GM18861 (cell line): Measurements from ENCODE around the gene NDUFA11.
"Not testable (repeated sequence)": the region's sequence is repeated elsewhere in the genome, so short reads cannot be mapped to it uniquely, and the experiment has no call there.

ENCODE experiments used
- ATAC-seq: cut with Tn5 transposase; IDR thresholded peaks from one replicate; pipeline ENCODE4 v1.9.1; 2021; ENCODE audit not compliant: unreplicated experiment

Gene NDUFA11

DNA sequence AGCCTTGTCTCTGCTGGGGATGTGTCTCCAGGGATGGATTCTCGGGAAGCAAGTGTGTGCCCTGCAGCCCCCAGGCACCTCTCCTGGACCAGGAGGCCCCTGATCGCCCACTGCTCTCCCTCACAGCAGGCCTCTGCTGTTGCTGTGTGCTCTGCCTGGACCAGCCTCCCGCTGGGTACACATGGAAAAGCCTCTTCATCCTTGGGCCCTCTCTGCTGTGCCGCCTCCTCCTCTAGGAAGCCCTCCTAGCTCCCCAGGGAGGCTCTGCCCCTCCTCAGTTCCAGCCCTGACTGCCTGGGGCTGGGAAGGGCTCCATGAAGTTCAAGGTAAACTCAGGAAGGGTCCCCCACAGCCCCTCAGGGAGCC is 12.0 kb downstream of the NDUFA11 start:
- ATAC-seq = no peak

- ATAC-seq = no peak
These were observed 13.5 kb downstream of the NDUFA11 start for GRCh38 chr19:5890099-5890498.

- ATAC-seq = no peak
These were observed 14.2 kb downstream of the NDUFA11 start for GRCh38 chr19:5889288-5889971.

DNA sequence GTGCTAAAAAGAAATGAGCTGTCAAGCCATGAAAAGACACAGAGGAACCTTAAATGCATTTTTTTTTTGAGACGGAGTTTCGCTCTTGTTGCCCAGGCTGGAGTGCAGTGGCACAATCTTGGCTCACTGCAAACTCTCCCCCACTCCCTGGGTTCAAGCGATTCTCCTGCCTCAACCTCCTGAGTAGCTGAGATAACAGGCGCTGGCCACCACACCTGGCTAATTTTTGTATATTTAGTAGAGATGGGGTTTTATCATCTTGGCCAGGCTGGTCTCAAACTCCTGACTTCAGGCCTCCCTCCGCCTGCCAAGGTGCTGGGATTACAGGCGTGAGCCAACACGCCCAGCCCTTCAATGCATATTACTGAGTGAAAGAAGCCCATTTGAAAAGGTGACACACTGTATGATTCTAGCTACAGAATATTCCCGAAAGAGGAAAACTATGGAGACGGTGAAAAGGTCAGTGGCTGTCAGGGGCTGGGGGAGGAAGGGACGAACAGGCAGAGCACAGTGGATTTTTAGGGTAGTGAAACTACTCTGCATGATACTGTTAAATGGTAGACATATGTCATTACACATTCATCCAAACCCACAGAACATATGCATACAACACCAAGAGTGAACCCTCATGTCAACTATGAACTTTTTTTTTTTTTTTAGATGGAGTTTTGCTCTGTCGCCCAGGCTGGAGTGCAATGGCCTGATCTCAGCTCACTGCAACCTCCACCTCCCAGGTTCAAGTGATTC is 19.4 kb downstream of the NDUFA11 start:
- ATAC-seq = not testable (repeated sequence)

- not testable (repeated sequence) for ATAC-seq
These were observed 20.3 kb downstream of the NDUFA11 start for GRCh38 chr19:5883157-5883873.

GRCh38 chr19:5882421-5882968 is 21.1 kb downstream of the NDUFA11 start:
- no peak for ATAC-seq

DNA sequence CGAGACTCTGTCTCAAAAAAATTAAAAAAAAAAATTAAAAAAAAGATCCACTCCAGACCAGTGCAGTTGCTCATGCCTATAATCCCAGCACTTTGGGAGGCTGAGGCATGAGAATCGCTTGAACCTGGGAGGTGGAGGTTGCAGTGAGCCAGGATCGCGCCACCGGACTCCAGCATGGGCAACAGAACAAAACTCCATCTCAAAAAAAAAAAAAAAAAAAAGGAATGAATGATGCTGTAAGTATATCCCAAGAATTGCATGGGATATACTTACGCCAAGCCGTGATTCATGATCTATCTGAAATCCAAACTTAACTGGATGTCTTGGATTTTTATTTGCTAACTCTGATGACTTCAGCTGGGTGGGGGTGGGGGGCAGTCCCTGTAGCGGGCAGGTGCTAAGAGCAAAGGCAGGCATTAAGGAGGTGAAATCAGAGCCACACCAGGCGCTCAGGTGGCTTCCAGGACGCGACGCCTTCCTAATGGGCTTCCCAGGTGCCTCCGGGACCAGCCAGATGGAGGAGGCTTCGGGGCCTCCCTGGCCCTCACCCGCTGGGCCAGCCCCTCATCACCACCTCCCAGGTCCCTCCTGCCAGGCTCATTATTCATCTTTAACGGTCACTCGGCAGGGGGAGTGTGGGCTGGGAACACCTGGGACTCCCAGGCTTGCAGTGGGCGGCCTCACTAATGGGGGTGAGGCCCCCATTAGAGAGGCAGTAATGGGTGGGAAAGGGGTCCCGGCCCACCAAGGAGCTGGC is 21.9 kb downstream of the NDUFA11 start:
- ATAC-seq = no peak

- no peak for ATAC-seq
These were observed 22.9 kb downstream of the NDUFA11 start for GRCh38 chr19:5880604-5881078.

DNA sequence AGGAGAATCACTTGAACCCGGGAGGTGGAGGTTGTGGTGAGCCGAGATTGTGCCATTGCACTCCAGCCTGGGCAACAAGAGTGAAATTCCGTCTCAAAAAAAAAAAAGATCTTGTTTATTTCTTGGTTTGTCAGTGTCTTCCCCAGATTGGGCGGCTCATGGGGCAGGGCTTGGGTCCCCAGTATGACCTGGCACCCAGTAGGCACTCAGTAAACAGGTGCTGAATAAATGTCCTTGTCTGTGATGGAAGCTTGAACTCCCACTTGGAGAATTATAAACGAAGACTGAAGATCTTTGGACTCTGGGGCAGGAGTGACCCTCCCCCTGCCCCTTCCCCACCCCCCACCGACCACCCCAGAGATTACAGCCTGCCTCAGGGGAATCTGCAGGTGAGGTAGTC is 23.4 kb downstream of the NDUFA11 start:
- ATAC-seq = no peak

DNA sequence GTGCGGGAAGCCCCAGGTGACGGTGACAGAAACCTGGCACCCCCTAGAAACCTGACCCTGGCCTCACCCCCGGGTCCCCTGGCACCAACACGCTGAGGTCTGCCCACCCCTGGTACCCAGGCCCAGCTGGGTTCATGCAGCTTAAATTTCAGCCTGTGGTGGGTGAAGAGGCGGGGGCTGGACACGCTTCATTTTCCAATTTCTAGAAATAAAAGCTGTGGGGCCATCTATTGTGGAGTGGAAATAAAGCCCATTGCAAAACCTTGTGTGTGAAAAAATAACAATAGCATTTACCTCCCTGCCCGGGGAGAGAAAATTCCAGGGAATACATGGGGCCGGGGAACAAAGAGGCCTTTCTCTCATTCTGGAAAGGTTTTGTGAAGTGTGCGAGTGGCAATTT is 25.7 kb downstream of the NDUFA11 start:
- no peak for ATAC-seq

GRCh38 chr19:5877427-5877826 is 26.2 kb downstream of the NDUFA11 start:
- no peak for ATAC-seq

DNA sequence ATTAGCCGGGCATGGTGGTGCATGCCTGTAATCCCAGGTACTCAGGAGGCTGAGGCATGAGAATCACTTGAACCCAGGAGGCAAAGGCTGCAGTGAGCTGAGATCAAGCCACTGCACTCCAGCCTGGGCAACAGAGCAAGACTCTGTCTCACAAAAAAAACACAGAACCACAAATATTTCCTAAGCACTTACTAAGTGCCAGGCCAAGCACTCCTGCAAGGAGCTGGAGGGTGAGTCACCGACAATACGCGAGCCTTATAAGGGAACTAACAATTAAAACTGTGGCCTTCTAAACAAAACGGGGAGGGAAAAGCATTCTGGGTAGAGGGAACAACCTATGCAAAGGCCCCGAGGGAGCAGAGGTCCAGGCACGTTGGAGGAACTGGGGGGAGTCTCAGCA is 29.1 kb downstream of the NDUFA11 start:
- not testable (repeated sequence) for ATAC-seq

GRCh38 chr19:5873617-5874199 is 29.9 kb downstream of the NDUFA11 start:
- no peak for ATAC-seq

GRCh38 chr19:5870986-5871394 is 32.6 kb downstream of the NDUFA11 start:
- ATAC-seq = no peak

- no peak for ATAC-seq
These were observed 36.1 kb downstream of the NDUFA11 start for GRCh38 chr19:5867201-5868136.

DNA sequence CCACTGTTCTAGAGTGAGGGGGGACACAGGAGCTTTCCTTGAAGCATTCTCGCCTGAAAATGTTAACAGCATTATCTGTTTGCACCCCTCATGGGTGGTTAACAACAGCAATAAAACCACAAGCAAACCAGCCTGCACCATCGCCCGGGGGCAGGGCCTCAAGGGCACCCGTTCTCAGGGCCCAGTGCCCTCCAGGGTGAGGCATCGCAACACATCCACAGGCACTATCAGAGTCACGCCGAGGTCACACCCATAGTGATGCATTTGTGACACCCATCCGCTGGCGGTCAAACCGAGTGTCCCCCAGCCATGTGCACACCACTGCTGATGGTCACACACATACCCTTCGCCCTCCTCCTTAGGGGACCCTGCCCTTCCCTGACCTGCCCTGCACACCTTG is 37.8 kb downstream of the NDUFA11 start:
- no peak for ATAC-seq

DNA sequence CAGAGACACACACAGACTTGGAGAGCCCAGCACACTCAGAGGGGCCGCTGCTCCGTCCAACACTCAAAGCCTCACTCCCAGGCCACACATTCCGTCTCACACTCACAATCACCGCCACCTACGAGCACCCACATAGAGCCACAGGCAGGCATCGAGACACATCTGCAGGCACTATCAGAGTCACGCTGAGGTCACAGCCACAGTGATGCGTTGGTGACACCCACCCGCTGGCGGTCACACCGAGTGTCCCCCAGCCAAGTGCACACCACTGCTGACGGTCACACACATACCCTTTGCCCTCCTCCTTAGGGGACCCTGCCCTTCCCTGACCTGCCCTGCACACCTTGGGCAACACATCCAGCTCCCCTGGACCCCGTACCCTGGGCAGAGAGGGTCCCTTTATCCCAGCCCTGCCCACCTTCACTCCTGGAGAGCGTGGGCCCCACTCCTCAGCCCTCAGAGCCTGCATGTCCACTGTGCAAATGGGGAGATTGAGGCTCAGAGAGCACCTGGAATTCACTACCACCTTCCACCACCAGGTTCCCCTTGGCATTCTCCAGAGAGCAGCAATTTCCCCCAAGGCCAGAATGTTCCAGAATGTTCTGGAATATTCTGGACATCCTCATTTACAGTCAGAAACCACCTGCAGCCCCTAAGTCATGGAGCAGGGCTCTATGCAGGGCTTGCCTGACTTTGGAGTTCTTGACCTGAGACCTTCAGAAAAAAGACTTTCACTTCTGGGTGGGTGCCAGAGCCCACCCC is 38.7 kb downstream of the NDUFA11 start:
- no peak for ATAC-seq

- ATAC-seq = no peak
These were observed 39.4 kb downstream of the NDUFA11 start for GRCh38 chr19:5864013-5864720.
